ENCODE results near the gene ABL1.
"Not testable (repeated sequence)": the region's sequence is repeated elsewhere in the genome, so short reads cannot be mapped to it uniquely, and the experiment has no call there.

The ABL1 gene

GRCh38 chr9:130825809-130826208 lies 9.2 kb upstream of the ABL1 start:
- DNase-seq = no peak

- DNase-seq = no peak
Measured at GRCh38 chr9:130829762-130830161, 5.3 kb upstream of the ABL1 start.

DNA sequence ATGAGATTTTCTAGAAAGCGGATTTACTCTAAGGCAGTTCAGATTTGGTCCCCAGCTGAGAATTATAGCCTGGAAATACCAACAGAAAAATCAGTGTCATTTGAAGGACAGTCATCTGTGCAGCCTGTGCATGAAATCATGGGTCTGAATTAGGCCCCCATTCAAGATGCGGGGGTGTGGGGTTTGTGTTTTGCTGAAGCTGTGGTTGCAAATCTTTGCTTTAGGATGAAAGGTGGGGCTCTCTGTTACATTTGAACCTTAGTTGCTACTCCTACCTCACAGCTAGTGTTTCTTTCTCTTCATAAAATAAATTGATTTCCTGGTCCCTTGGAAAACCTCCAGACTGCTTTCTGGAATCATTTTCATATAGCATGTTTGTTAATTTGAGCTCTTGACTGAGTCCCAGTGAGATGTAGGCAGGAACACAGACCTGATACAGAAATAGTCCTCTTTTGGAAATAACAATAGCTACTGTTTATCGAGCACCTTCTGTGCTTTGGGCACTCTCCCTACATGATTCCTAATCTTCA lies 4.8 kb upstream of the ABL1 start:
- DNase-seq = no peak

- no peak for DNase-seq
Measured at GRCh38 chr9:130831077-130831476, 4.0 kb upstream of the ABL1 start.

GRCh38 chr9:130833031-130833990 lies 1.7 kb upstream of the ABL1 start:
- no peak for DNase-seq

DNA sequence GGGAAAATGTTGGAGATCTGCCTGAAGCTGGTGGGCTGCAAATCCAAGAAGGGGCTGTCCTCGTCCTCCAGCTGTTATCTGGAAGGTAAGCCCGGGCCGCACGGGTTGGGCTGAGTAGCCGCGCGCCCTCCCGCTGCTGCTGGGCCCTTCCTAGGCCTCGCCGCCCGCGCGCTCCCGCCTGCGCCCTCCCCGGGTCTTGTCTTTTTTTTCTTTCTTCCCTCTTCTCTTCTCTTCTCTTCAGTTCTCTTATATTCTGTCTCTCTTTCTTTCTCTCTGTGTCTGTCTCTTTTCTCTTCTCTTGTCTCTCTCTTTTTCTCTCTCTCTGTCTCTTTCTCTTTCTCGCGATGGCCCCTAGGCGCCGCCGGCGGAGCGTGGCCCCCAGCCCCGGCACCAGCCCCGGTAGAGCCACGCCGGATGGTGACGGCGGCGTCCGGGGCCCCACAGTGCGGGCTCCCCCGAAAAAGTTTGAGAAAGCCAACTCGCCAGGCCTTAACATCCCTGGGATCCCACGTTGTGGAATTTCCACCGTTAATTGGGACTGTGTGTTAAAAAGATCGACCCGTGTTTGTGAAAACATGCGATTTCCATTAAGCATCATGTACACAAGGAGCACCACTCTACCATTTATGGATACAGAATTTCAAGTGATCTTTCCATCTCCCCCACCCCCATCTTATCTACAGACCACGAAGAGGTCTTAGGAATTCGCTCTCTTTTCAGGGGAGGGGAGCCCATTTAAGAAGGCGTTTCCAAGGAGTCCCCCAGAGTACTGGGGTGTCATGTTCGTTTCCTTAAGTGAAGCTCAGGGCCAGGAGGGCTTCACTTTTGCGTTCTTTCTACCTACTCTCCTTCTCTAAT lies 616 bp downstream of the ABL1 start:
- peak; percentile 66 for DNase-seq

DNA sequence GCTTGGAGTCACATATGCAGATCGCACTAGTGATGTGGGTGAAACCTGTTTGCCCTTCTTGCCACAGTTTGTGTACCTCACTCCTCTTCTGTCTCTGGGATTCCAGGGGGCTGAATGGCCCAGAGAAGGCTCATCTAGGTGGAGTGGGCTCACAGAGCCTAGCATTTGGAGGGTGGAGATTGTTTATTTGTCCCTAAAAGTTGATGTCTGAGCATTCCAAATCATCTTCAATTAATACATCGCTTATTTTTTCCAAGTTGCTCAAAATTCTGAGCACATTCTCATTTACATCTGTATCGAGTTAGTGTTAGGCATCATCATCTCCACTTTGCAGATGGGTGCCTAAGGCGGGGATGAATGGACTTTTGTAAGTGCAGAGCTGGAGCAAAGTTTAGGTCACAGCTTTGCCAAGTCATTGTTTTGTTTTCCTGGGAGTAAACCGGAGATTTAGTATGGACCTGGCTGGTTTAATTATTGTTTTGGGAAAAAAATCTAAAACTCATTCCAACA lies 2.0 kb downstream of the ABL1 start:
- no peak for DNase-seq

GRCh38 chr9:130837643-130838042 lies 2.6 kb downstream of the ABL1 start:
- no peak for DNase-seq

- no peak for DNase-seq
Measured at GRCh38 chr9:130839132-130840111, 4.4 kb downstream of the ABL1 start.

DNA sequence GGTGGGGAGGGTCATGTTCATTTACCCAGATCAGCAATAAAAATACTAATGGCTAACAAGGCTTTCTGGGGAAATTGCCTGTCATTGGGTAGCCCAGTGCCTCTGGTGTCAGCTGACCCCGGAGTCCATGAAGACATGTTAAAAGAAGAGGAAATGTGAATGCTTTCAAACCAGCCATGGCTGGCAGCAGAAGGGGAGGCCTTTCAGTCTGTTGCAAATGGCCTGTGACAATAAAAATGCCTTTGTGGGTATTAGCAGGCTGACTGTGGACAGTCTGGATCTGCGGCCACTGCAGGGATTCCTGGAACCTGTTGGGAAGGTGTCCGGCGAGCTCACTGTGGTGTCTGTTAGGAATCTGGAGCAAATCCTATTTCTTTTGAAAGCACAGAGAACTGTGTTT lies 7.5 kb downstream of the ABL1 start:
- no peak for DNase-seq

- DNase-seq = no peak
Measured at GRCh38 chr9:130843049-130843908, 8.2 kb downstream of the ABL1 start.

GRCh38 chr9:130844044-130844451 lies 9.0 kb downstream of the ABL1 start:
- DNase-seq = no peak

DNA sequence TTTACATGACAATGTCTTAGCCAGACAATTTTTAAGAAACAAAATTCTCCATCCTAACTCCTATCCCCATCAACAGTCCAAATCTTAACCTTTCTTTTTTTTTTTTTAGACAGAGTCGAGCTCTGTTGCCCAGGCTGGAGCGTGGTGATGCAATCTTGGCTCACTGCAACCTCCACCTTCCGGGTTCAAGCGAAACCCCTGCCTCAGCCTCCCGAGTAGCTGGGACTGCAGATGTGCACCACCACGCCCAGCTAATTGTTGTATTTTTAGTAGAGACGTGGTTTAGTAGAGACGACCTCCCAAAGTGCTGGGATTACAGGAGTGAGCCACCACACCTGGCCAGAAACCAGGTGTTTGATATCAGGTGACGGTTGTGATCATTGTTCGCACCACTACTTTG lies 10.2 kb downstream of the ABL1 start:
- no peak for DNase-seq

DNA sequence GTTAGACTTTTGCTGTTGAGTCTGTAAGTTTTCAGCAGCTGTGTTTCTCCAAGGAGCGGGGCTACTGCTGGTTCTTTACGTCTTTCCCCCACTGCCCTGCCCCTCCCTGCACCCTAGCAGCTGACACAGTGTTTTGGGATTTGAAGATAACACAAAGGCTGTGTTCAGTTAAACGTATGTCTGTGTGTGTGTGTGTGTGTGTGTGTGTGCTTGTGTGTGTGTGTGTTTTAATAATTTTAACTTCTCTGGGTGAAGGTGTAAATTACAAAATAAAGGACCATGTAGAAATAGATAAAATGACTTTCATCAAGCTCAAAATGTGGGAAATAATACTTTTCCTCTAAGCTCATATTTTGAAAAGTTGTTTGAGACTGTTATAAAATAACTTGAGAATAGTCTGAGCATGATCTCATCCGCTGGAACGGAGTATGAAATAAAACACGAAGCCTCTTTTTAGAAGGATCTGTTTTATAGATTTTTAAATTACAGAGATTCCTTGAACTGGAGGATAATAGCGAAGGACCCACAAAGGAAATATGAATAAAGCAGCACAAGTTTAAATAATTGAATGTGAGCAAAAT lies 10.9 kb downstream of the ABL1 start:
- DNase-seq = no peak

DNA sequence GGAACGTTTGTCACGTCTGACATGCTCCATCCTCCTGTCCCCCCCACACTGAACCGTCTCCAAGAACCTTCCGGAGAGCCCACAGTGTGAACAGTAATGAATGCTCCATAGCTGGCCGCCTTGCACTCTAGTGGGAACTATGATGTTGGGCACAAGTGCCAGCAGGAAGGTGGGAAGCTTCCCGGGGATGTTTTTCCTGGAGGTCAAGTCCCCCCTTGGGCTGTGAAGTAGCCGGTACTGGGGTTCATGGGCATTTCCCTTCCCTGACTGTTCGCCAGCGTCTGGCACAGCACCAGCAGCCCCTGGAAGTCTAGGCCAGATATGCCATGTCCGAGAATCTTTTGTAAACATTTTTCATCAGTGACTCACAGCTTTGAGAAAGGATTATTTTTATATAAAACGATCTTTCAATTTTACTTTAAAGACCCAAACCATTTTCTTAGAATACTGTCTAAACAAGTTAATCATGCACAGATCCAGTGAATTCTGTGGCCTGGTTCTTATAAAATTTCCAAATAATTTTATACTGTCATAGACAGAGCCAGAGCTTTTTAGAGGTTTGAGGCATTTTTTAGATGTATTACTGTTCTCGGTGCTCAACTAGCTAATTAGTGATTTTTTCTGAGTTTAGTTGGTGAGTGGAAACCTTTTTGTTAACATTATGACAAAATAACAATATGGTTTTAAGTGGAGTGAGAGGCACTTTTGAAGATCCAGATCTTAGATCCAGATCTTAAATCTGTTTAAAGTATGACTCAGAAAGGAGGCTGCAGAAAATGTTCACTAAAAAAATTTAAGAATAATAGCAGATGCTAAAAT lies 11.6 kb downstream of the ABL1 start:
- no peak for DNase-seq

DNA sequence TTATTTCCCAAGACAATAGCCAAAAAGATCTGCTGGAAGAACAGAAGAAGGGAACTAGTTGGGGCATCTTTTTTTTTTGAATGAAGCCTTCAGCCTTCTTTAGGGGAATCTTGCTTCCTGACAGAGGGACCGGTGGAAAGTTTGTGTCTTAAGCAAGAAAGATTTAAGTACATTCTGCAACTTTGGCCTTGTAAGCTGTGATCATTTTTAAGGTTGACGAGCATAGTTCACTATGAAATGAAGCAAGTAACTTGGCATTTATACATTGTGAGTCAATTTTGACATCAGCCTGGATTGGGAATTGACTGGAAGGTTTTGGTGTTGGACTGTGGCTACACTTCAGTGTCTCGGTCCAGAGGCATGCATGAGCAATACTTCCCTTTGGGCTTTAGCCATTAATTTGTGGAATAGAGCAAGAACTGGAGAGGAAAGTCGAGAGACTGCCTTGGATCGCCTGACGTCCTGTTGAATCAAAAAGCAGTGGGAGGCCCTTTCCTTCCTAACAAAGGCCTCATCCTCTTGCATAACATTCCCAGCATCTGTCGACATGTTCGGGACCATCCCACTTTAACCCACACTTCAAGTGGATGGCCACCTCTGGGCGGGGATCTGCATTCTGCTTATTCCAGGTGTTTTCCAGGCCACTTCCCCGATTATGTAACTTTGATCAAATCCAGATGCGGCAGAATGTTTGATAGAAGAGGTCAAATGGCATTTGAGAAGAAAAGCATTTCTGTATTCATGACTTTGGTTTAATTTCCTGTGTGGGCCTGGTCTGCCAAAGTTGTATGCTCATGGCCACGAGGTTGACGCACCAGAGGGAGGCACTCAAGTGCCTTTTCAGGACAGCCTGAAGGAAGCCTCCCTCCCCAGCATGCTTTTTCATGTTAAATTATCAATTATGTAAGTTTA lies 12.5 kb downstream of the ABL1 start:
- no peak for DNase-seq

DNA sequence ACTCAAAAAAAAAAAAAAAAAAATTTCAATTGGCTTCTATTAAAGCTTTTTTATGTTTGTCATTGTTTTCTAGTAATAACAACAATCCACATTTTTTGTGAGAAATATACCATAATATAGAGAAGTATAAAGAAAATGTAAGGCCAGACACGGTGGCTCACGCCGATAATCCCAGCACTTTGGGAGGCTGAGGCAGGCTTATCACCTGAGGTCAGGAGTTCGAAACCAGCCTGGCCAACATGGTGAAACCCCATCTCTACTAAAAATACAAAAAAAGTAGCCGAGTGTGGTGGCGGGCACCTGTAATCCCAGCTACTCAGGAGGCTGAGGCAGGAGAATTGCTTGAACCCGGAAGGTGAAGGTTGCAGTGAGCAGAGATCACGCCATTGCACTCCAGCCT lies 13.5 kb downstream of the ABL1 start:
- DNase-seq = not testable (repeated sequence)

DNA sequence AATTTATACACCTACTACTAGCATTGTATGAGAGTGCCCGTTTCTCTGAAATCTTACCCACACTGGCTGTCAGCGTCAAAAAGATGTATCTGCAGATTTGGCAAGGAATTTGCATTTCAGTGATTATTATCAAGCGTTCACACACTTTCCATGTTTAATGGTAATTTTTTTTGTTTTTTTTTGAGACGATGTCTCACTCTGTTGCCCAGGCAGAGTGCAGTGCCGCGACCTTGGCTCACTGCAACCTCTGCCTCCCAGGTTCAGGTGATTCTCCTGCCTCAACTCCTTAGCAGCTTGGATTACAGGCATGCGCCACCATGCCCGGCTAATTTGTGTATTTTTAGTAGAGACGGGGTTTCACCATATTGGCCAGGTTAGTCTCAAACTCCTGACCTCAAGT lies 14.3 kb downstream of the ABL1 start:
- no peak for DNase-seq

GRCh38 chr9:130852801-130853200 lies 17.7 kb downstream of the ABL1 start:
- no peak for DNase-seq
